Mucosa of descending colon (tissue), 3 donors: Measurements from ENCODE around the gene PER2. TPM values are rescaled to one million over a fixed set of nuclear protein-coding genes. Genes with fewer than 3 reads are reported as not detected.

ENCODE experiments used
- ATAC-seq: fragments of 200-7000 bp; cut with Tn5 transposase; one replicate; pipeline ENCODE4 v1.9.1; 2020; ENCODE audit warnings: mild to moderate bottlenecking, moderate library complexity
- DNase-seq, 3 donors: peaks; one replicate each; pipeline ENCODE4 v3.0.0-alpha.2; 2020
- H3K36me3 ChIP-seq: fragments of 200-600 bp; one replicate; pipeline ENCODE4 v1.8.0; 2021; ENCODE audit warnings: low read depth, mild to moderate bottlenecking
- H3K4me1 ChIP-seq: fragments of 200-600 bp; one replicate; pipeline ENCODE4 v1.8.0; 2021; ENCODE audit warnings: low read depth, mild to moderate bottlenecking
- H3K4me3 ChIP-seq: fragments of 200-600 bp; one replicate; pipeline ENCODE4 v1.8.0; 2021; ENCODE audit warnings: mild to moderate bottlenecking
- H3K9me3 ChIP-seq: fragments of 200-600 bp; one replicate; pipeline ENCODE4 v1.8.0; 2021; ENCODE audit warnings: mild to moderate bottlenecking
- CTCF ChIP-seq: fragments of 200-600 bp; IDR thresholded peaks from one replicate; pipeline ENCODE4 v1.8.0; 2022; ENCODE audit warnings: antibody characterized with exemption, mild to moderate bottlenecking
- intact Hi-C, 2 donors: fragments of 100-400 bp; cut with DNase I in 1 of 2; cut with micrococcal nuclease in 1 of 2; formaldehyde crosslinking; loops; one replicate each; pipeline versions ENCODE4 v1.11.0 to v1.11.1; 2022; cut with DNase I, micrococcal nuclease
- total RNA-seq, 3 donors: library from RNA; stranded (reverse); fragmentation: NEBNext Ultra II Directional in 2 of 3; extraction: Animal tissue kit (Norgen Biotek cat#: 25700) in 2 of 3; gene quantifications; one replicate each; pipeline versions ENCODE4 v1.2.1 to v1.2.4, GENCODE V29; 2021 to 2023
- donor health status: DM: no; HTN: no; CAD: no; lungs with moderate emphysema.
- donor health status: DM: no; HTN: no; CAD: no.
- donor health status: DM: no; HTN: yes; CAD: no.

The PER2 gene
- total RNA-seq, 3 donors from 2014 or later: 22.6 to 26.8 (median 22.6) TPM

- no peak for DNase-seq
- intact Hi-C loops: loop anchor here (10.0 kb wide), 2 partner anchors 84 to 396 kb away; partner anchors contain the start of gene RAMP1 (in 1 of the 2)
- no peak overlapping the region for H3K4me3 ChIP-seq
- no peaks in the 10 kb centered on the region for H3K9me3 ChIP-seq
- H3K36me3 ChIP-seq: peaks cover 19% of the 10 kb centered on the region
- TF ChIP-seq CTCF: no peak
- no peaks in the 10 kb centered on the region for H3K4me1 ChIP-seq
- ATAC-seq: no peak
These were observed 37.5 kb downstream of the PER2 start for GRCh38 chr2:238250896-238251295.

- Histone ChIP-seq H3K9me3 (no peaks in the 10 kb centered on the region), H3K4me3 (no peak overlapping the region), H3K36me3 (peaks cover 9% of the 10 kb centered on the region), H3K4me1 (peaks cover 10% of the 10 kb centered on the region)
- TF ChIP-seq CTCF: no peak
- intact Hi-C loops: no loop called here
- ATAC-seq: no peak
- no peak for DNase-seq
These were observed 40.5 kb downstream of the PER2 start for GRCh38 chr2:238247841-238248453.

- H3K9me3 ChIP-seq: no peaks in the 10 kb centered on the region
- intact Hi-C loops: no loop called here
- no peak for DNase-seq
- H3K4me3 ChIP-seq: no peak overlapping the region
- H3K4me1 ChIP-seq: peaks cover 15% of the 10 kb centered on the region
- no peak for ATAC-seq
- TF ChIP-seq CTCF: no peak
- peaks cover 8% of the 10 kb centered on the region for H3K36me3 ChIP-seq
These were observed 41.2 kb downstream of the PER2 start for GRCh38 chr2:238247002-238247822.

GRCh38 chr2:238244151-238244550 is 44.3 kb downstream of the PER2 start:
- DNase-seq (no peak), ATAC-seq (no peak)
- Histone ChIP-seq H3K4me1 (peaks cover 25% of the 10 kb centered on the region), H3K36me3 (peaks cover 5% of the 10 kb centered on the region), H3K9me3 (no peaks in the 10 kb centered on the region), H3K4me3 (no peak overlapping the region)
- intact Hi-C loops: no loop called here
- no peak for TF ChIP-seq CTCF

- Histone ChIP-seq H3K9me3 (no peaks in the 10 kb centered on the region), H3K36me3 (peaks cover 5% of the 10 kb centered on the region), H3K4me3 (no peak overlapping the region), H3K4me1 (peaks cover 28% of the 10 kb centered on the region)
- intact Hi-C loops: no loop called here
- peak; percentile 1 for ATAC-seq
- TF ChIP-seq CTCF: no peak
- DNase-seq: peak in 1 of 3 donors; percentile 46
These were observed 44.8 kb downstream of the PER2 start for GRCh38 chr2:238243496-238244076.
